Stimulated activated naive CD8-positive, alpha-beta T cell treated with anti-CD3 and anti-CD28 coated beads, Interleukin-15, Interleukin-2, amounts not matched to agents 100 U/mL and 50 U/mL, for 24 hours (primary cell): ENCODE measurements around the gene SIK1.
A peak's percentile ranks its signal among the peaks of the same experiment; 100 is the strongest.
"Not testable (repeated sequence)": the region's sequence is repeated elsewhere in the genome, so short reads cannot be mapped to it uniquely, and the experiment has no call there.

ENCODE experiments used
- ATAC-seq: fragments of 150-1000 bp; cut with Tn5 transposase; one replicate; pipeline ENCODE4 v1.10.0; 2021
- DNase-seq: peaks from one replicate; pipeline ENCODE4 v3.0.0; 2021

Gene SIK1

GRCh38 chr21:43440835-43441727 is 14.2 kb upstream of the SIK1 start:
- DNase-seq, ATAC-seq: not testable (repeated sequence)

- ATAC-seq, DNase-seq: not testable (repeated sequence)
Measured at GRCh38 chr21:43439316-43440075, 12.6 kb upstream of the SIK1 start.

- DNase-seq, ATAC-seq: not testable (repeated sequence)
Measured at GRCh38 chr21:43436272-43436671, 9.3 kb upstream of the SIK1 start.

- not testable (repeated sequence) for DNase-seq, ATAC-seq
Measured at GRCh38 chr21:43433340-43434136, 6.6 kb upstream of the SIK1 start.

GRCh38 chr21:43430830-43431416 is 4.0 kb upstream of the SIK1 start:
- ATAC-seq, DNase-seq: not testable (repeated sequence)

GRCh38 chr21:43428964-43429363 is 2.0 kb upstream of the SIK1 start:
- not testable (repeated sequence) for ATAC-seq, DNase-seq

GRCh38 chr21:43427242-43427559 is 270 bp upstream of the SIK1 start:
- peak; percentile 92 for ATAC-seq
- DNase-seq, result not testable (repeated sequence)

GRCh38 chr21:43426004-43426403 is 927 bp downstream of the SIK1 start:
- not testable (repeated sequence) for ATAC-seq, DNase-seq

- not testable (repeated sequence) for ATAC-seq, DNase-seq
Measured at GRCh38 chr21:43419475-43419874, 7.5 kb downstream of the SIK1 start.

- DNase-seq, result not testable (repeated sequence)
Measured at GRCh38 chr21:43414576-43414975, 12.4 kb downstream of the SIK1 start.

GRCh38 chr21:43412020-43412788 is 14.7 kb downstream of the SIK1 start:
- DNase-seq, ATAC-seq: not testable (repeated sequence)

More at GRCh38 chr21:43414576-43414975, 12.4 kb downstream of the SIK1 start:
- not testable (repeated sequence) for ATAC-seq

GRCh38 chr21:43410456-43411068 is 16.4 kb downstream of the SIK1 start:
- DNase-seq, result not testable (repeated sequence)
- ATAC-seq, result peak; percentile 76

- not testable (repeated sequence) for DNase-seq, ATAC-seq
Measured at GRCh38 chr21:43407139-43407538, 19.8 kb downstream of the SIK1 start.

GRCh38 chr21:43404450-43404849 is 22.5 kb downstream of the SIK1 start:
- not testable (repeated sequence) for DNase-seq, ATAC-seq

GRCh38 chr21:43403651-43404430 is 23.1 kb downstream of the SIK1 start:
- DNase-seq, ATAC-seq: not testable (repeated sequence)

GRCh38 chr21:43401125-43401524 is 25.8 kb downstream of the SIK1 start:
- not testable (repeated sequence) for ATAC-seq, DNase-seq

- ATAC-seq, result peak; percentile 55
- not testable (repeated sequence) for DNase-seq
Measured at GRCh38 chr21:43399595-43400015, 27.3 kb downstream of the SIK1 start.

GRCh38 chr21:43399136-43399535 is 27.8 kb downstream of the SIK1 start:
- not testable (repeated sequence) for DNase-seq
- peak; percentile 56 for ATAC-seq

GRCh38 chr21:43398533-43398932 is 28.4 kb downstream of the SIK1 start:
- not testable (repeated sequence) for ATAC-seq, DNase-seq
